Transverse colon (tissue), 4 donors: ENCODE results near the gene SLC10A3.

Experiments used
- EP300 ChIP-seq: sonication (generic); formaldehyde crosslinking; IDR thresholded peaks from one replicate; pipeline ENCODE4 v1.6.1; 2017; ENCODE audit warnings: antibody characterized with exemption, low read depth
- POLR2A ChIP-seq: fragments of 450-650 bp; IDR thresholded peaks from one replicate; pipeline ENCODE4 v1.6.1; 2016; ENCODE audit warnings: antibody characterized with exemption, mild to moderate bottlenecking, moderate library complexity
- POLR2AphosphoS5 ChIP-seq, 3 donors: sonication (generic); formaldehyde crosslinking; IDR thresholded peaks; one replicate each; pipeline ENCODE4 v1.6.1; 2016; ENCODE audit warnings: antibody characterized with exemption in 3 of 3
- TF ChIP-seq, protein P1 (sequence below), 5 experiments: fragments of 200-600 bp in 3 of 5; fragments of 450-650 bp in 2 of 5; sonication (generic) in 3 of 5; IDR thresholded peaks; 1 replicate in 2 of 5; 2 replicates in 3 of 5; pipeline ENCODE4 v1.5.1; 2016 to 2017; ENCODE audit warnings: antibody characterized with exemption in 5 of 5, inconsistent platforms in 3 of 5, mild to moderate bottlenecking in 2 of 5, moderate library complexity in 1 of 5

DNA sequence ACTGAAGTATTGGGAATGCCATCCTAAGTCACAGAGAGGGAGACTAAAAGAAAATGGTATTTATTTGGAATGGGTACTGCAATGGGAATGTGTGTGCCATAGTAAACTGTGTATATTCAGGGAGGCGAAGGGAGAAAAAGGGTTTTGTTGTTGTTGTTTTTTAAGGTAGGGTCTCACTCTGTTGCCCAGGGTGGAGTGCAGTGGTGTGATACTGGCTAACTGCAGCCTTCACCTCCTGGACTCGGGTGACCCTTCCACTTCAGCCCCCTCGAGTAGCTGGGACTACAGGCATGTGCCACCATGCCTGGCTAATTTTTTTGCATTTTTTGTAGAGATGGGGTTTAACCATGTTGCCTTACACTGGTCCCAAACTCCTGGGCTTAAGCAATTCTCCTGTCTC, 4.3 kb upstream of the SLC10A3 start:
- TF ChIP-seq EP300, result no peak
- TF ChIP-seq, protein P1, sequence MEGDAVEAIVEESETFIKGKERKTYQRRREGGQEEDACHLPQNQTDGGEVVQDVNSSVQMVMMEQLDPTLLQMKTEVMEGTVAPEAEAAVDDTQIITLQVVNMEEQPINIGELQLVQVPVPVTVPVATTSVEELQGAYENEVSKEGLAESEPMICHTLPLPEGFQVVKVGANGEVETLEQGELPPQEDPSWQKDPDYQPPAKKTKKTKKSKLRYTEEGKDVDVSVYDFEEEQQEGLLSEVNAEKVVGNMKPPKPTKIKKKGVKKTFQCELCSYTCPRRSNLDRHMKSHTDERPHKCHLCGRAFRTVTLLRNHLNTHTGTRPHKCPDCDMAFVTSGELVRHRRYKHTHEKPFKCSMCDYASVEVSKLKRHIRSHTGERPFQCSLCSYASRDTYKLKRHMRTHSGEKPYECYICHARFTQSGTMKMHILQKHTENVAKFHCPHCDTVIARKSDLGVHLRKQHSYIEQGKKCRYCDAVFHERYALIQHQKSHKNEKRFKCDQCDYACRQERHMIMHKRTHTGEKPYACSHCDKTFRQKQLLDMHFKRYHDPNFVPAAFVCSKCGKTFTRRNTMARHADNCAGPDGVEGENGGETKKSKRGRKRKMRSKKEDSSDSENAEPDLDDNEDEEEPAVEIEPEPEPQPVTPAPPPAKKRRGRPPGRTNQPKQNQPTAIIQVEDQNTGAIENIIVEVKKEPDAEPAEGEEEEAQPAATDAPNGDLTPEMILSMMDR (IDR thresholded peaks at IDR 0.05), result no peak
- no peak for TF ChIP-seq POLR2A
- TF ChIP-seq POLR2AphosphoS5 (IDR thresholded peaks at IDR 0.05), result no peak
